WTC11 (cell line): ENCODE data around the gene INA. TPM values are rescaled to one million over a fixed set of nuclear protein-coding genes. Genes with fewer than 3 reads are reported as not detected.

Experiments used
- ATAC-seq: fragments of 200-7000 bp; cut with Tn5 transposase; 2 replicates; pipeline ENCODE4 v1.10.0; 2021; ENCODE audit warnings: mild to moderate bottlenecking, moderate library complexity
- CTCF ChIA-PET: fragments of 300-600 bp; sonication (Branson Sonifier 250); formaldehyde crosslinking; loops from one replicate; lab custom pipeline; 2021; ENCODE audit warnings: antibody characterized with exemption; lab: Charles Lee
- POLR2A ChIA-PET: fragments of 350-600 bp; sonication (Branson Sonifier 250); formaldehyde crosslinking; loops from one replicate; lab custom pipeline; 2021; ENCODE audit warnings: antibody characterized with exemption; lab: Charles Lee
- DNase-seq: peaks from one replicate; pipeline ENCODE4 v3.0.0; 2021; ENCODE audit warnings: low spot score
- H3K27ac Mint-ChIP-seq: 2 replicates; pipeline ENCODE4 v1.8.0; 2021; ENCODE audit warnings: mixed read lengths
- H3K27me3 Mint-ChIP-seq: 2 replicates; pipeline ENCODE4 v1.8.0; 2021; ENCODE audit warnings: low read depth, mild to moderate bottlenecking, moderate library complexity, mixed read lengths
- H3K36me3 Mint-ChIP-seq: 2 replicates; pipeline ENCODE4 v1.8.0; 2021; ENCODE audit warnings: mixed read lengths
- H3K4me1 Mint-ChIP-seq: 2 replicates; pipeline ENCODE4 v1.8.0; 2022; ENCODE audit warnings: mixed read lengths
- H3K4me3 Mint-ChIP-seq: 2 replicates; pipeline ENCODE4 v1.8.0; 2021; ENCODE audit warnings: mild to moderate bottlenecking, moderate library complexity, mixed read lengths
- H3K9me3 Mint-ChIP-seq: 2 replicates; pipeline ENCODE4 v1.8.0; 2021; ENCODE audit warnings: mixed read lengths
- CBFB ChIP-seq: sonication (generic); formaldehyde crosslinking; IDR thresholded peaks from 2 replicates; pipeline ENCODE4 v1.8.1; 2022; ENCODE audit warnings: mild to moderate bottlenecking, low read depth, missing genetic modification reagents
- E2F4 ChIP-seq: sonication (generic); formaldehyde crosslinking; IDR thresholded peaks from 2 replicates; pipeline ENCODE4 v1.8.1; 2022; ENCODE audit warnings: low read depth, mild to moderate bottlenecking, moderate library complexity, missing genetic modification reagents, borderline replicate concordance
- FOXJ3 ChIP-seq: sonication (generic); formaldehyde crosslinking; IDR thresholded peaks from 2 replicates; pipeline ENCODE4 v1.9.0; 2021; ENCODE audit warnings: missing genetic modification reagents, mild to moderate bottlenecking, borderline replicate concordance
- GTF2I ChIP-seq: fragments of 250-450 bp; sonication (Bioruptor Pico); conservative IDR thresholded peaks from 2 replicates; pipeline ENCODE4 v1.4.0; 2021; ENCODE audit warnings: mild to moderate bottlenecking
- NFATC4 ChIP-seq: fragments of 250-450 bp; sonication (Bioruptor Pico); IDR thresholded peaks from 2 replicates; pipeline ENCODE4 v1.9.0; 2021; ENCODE audit warnings: mild to moderate bottlenecking
- NFE2L1 ChIP-seq: sonication (generic); formaldehyde crosslinking; IDR thresholded peaks from 2 replicates; pipeline ENCODE4 v1.8.1; 2023; ENCODE audit warnings: missing genetic modification reagents
- NR2C2 ChIP-seq: sonication (generic); formaldehyde crosslinking; IDR thresholded peaks from 2 replicates; pipeline ENCODE4 v1.8.0; 2022; ENCODE audit warnings: mild to moderate bottlenecking, missing genetic modification reagents
- PRRX2 ChIP-seq: fragments of 250-450 bp; sonication (Bioruptor Pico); IDR thresholded peaks from 2 replicates; pipeline ENCODE4 v1.8.0; 2021; ENCODE audit warnings: mild to moderate bottlenecking
- TEAD1 ChIP-seq: sonication (generic); formaldehyde crosslinking; IDR thresholded peaks from 2 replicates; pipeline ENCODE4 v1.8.0; 2022; ENCODE audit warnings: mild to moderate bottlenecking, missing genetic modification reagents
- ZNF219 ChIP-seq: sonication (generic); formaldehyde crosslinking; IDR thresholded peaks from 2 replicates; pipeline ENCODE4 v1.8.0; 2023; ENCODE audit warnings: missing genetic modification reagents, mild to moderate bottlenecking, borderline replicate concordance
- ZNF317 ChIP-seq: sonication (generic); formaldehyde crosslinking; IDR thresholded peaks from 2 replicates; pipeline ENCODE4 v1.8.1; 2023; ENCODE audit warnings: low read depth, mild to moderate bottlenecking, moderate library complexity, missing genetic modification reagents, borderline replicate concordance
- ZNF416 ChIP-seq: fragments of 250-450 bp; sonication (Bioruptor Pico); IDR thresholded peaks from 2 replicates; pipeline ENCODE4 v1.9.0; 2021; ENCODE audit warnings: mild to moderate bottlenecking, inconsistent platforms
- ZNF423 ChIP-seq: fragments of 250-450 bp; sonication (Bioruptor Pico); IDR thresholded peaks from 2 replicates; pipeline ENCODE4 v2.1.2; 2022; ENCODE audit warnings: mild to moderate bottlenecking, moderate library complexity
- ZNF512 ChIP-seq: sonication (generic); formaldehyde crosslinking; IDR thresholded peaks from 2 replicates; pipeline ENCODE4 v1.8.1; 2022; ENCODE audit warnings: missing genetic modification reagents, borderline replicate concordance
- total RNA-seq: library from RNA; stranded (reverse); gene quantifications from 3 replicates; pipeline ENCODE4 v1.2.3, GENCODE V29; 2021
- TF ChIP-seq, protein P1 (sequence below): sonication (generic); formaldehyde crosslinking; IDR thresholded peaks from 2 replicates; pipeline ENCODE4 v1.8.0; 2023; ENCODE audit warnings: missing genetic modification reagents
- TF ChIP-seq, protein P2 (sequence below): sonication (generic); formaldehyde crosslinking; IDR thresholded peaks from 2 replicates; pipeline ENCODE4 v1.8.1; 2023; ENCODE audit warnings: mild to moderate bottlenecking, missing genetic modification reagents, moderate library complexity
- TF ChIP-seq, protein P3 (sequence below): fragments of 250-450 bp; sonication (Bioruptor Pico); conservative IDR thresholded peaks from 2 replicates; pipeline ENCODE4 v1.9.0; 2021; ENCODE audit warnings: mild to moderate bottlenecking
- TF ChIP-seq, protein P4 (sequence below): fragments of 200-600 bp; IDR thresholded peaks from 2 replicates; pipeline ENCODE4 v1.8.0; 2022; ENCODE audit warnings: antibody characterized with exemption
- TF ChIP-seq, protein P5 (sequence below): sonication (generic); formaldehyde crosslinking; IDR thresholded peaks from 2 replicates; pipeline ENCODE4 v1.8.1; 2023; ENCODE audit warnings: mild to moderate bottlenecking, missing genetic modification reagents

The INA gene
- total RNA-seq, 1 experiment from 2014 or later: 20.3 TPM

DNA sequence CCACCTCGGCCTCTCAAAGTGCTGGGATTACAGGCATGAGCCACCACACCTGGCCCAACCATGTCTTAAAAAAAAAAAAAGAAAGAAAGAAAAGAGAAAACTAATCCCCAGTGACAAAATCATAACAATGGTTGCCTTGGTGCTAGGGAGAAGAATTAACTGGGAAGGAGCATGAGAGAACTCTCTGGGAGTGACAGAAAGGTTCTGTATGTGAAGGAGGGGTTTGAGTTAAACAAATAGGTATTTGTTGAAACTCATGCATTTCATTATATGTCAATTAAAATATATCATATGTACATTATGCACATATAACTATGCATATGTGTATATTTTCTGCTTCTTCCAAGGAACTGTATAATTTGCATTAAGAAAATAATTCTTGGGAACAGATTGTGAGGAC lies 33.3 kb downstream of the INA start (continued):
- TF ChIP-seq E2F4 (no peak), FOXJ3 (no peak), GTF2I (CRISPR knock-in tag) (no peak), PRRX2 (CRISPR knock-in tag) (no peak), TEAD1 (CRISPR knock-in tag) (no peak), ZNF416 (CRISPR knock-in tag) (no peak), ZNF423 (no peak), NFATC4 (CRISPR knock-in tag) (no peak), NR2C2 (no peak), ZNF317 (CRISPR knock-in tag) (no peak), ZNF219 (CRISPR knock-in tag) (no peak)
- TF ChIP-seq, protein P1, sequence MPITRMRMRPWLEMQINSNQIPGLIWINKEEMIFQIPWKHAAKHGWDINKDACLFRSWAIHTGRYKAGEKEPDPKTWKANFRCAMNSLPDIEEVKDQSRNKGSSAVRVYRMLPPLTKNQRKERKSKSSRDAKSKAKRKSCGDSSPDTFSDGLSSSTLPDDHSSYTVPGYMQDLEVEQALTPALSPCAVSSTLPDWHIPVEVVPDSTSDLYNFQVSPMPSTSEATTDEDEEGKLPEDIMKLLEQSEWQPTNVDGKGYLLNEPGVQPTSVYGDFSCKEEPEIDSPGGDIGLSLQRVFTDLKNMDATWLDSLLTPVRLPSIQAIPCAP: no peak
- TF ChIP-seq, protein P2, sequence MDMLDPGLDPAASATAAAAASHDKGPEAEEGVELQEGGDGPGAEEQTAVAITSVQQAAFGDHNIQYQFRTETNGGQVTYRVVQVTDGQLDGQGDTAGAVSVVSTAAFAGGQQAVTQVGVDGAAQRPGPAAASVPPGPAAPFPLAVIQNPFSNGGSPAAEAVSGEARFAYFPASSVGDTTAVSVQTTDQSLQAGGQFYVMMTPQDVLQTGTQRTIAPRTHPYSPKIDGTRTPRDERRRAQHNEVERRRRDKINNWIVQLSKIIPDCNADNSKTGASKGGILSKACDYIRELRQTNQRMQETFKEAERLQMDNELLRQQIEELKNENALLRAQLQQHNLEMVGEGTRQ (CRISPR knock-in tag): no peak
- TF ChIP-seq, protein P3, sequence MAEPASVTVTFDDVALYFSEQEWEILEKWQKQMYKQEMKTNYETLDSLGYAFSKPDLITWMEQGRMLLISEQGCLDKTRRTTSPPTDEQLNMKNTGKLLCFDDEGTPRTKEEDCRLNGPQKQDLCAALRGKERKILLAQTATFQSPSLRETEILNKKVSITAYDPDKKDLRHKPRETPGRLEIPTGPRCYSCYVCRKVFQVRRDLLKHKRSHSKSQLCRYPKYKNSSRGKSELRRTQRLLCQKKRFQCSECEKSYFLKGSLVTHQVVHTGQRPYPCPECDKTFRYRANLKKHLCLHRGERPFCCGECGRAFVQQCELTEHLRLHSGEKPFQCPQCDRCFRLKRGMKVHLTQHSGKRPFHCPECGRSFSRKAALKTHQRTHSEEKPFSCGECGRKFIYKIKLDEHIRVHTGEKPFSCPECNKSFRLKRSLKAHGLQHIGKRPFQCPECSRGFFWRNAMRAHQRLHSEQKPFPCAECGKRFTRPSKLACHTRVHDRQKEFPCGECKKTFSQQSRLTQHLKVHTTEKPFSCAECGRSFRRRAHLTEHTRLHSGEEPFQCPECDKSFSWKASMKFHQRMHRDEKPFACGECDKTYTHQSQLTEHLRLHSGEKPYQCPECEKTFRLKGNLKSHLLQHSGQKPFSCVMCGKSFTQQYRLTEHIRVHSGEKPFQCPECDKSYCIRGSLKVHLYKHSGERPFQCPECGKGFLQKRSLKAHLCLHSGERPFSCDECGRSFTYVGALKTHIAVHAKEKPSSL (CRISPR knock-in tag): no peak
- TF ChIP-seq, protein P4, sequence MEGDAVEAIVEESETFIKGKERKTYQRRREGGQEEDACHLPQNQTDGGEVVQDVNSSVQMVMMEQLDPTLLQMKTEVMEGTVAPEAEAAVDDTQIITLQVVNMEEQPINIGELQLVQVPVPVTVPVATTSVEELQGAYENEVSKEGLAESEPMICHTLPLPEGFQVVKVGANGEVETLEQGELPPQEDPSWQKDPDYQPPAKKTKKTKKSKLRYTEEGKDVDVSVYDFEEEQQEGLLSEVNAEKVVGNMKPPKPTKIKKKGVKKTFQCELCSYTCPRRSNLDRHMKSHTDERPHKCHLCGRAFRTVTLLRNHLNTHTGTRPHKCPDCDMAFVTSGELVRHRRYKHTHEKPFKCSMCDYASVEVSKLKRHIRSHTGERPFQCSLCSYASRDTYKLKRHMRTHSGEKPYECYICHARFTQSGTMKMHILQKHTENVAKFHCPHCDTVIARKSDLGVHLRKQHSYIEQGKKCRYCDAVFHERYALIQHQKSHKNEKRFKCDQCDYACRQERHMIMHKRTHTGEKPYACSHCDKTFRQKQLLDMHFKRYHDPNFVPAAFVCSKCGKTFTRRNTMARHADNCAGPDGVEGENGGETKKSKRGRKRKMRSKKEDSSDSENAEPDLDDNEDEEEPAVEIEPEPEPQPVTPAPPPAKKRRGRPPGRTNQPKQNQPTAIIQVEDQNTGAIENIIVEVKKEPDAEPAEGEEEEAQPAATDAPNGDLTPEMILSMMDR: no peak

GRCh38 chr10:103316087-103316486 lies 39.1 kb downstream of the INA start:
- H3K27ac Mint-ChIP-seq: no peak overlapping the region
- no peak overlapping the region for H3K4me3 Mint-ChIP-seq
- H3K27me3 Mint-ChIP-seq: no peaks in the 10 kb centered on the region
- ChIA-PET CTCF (interaction anchor here (0.6 kb wide), 1 partner anchor 24 kb away, joined by 3 read pairs; no protein-coding TSS in a partner anchor), POLR2A (no interaction called here)
- TF ChIP-seq, protein P5, sequence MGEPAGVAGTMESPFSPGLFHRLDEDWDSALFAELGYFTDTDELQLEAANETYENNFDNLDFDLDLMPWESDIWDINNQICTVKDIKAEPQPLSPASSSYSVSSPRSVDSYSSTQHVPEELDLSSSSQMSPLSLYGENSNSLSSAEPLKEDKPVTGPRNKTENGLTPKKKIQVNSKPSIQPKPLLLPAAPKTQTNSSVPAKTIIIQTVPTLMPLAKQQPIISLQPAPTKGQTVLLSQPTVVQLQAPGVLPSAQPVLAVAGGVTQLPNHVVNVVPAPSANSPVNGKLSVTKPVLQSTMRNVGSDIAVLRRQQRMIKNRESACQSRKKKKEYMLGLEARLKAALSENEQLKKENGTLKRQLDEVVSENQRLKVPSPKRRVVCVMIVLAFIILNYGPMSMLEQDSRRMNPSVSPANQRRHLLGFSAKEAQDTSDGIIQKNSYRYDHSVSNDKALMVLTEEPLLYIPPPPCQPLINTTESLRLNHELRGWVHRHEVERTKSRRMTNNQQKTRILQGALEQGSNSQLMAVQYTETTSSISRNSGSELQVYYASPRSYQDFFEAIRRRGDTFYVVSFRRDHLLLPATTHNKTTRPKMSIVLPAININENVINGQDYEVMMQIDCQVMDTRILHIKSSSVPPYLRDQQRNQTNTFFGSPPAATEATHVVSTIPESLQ (CRISPR knock-in tag): no peak
- TF ChIP-seq GTF2I (CRISPR knock-in tag): no peak
- DNase-seq (no peak), ATAC-seq (no peak)
- peaks cover 36% of the 10 kb centered on the region for H3K36me3 Mint-ChIP-seq
- H3K4me1 Mint-ChIP-seq: no peaks in the 10 kb centered on the region
- no peaks in the 10 kb centered on the region for H3K9me3 Mint-ChIP-seq

DNA sequence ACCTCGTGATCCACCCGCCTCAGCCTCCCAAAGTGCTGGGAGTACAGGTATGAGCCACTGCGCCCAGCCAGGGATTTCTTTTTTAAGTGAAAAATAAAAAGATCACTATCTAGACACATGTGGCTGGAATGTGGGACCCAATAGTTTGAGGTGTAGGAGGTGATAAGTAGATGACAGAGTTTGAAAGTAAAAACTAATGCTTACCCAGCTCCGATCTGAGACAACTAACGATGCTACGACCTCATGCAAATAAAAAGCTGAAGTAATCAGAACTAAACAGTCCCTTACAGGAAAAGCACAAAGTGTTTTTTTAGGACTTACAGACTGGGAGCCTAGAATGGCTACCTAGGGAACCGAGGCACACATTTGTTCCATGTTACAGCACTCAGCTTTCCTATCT lies 51.0 kb downstream of the INA start:
- Mint-ChIP-seq H3K9me3 (no peaks in the 10 kb centered on the region), H3K36me3 (peaks cover 50% of the 10 kb centered on the region), H3K4me1 (no peaks in the 10 kb centered on the region), H3K27ac (0 out of 2 replicates have a peak overlapping the region, but pooled peaks have one; percentile 41), H3K27me3 (no peaks in the 10 kb centered on the region), H3K4me3 (no peak overlapping the region)
- DNase-seq: no peak
- POLR2A ChIA-PET: no interaction called here
- TF ChIP-seq, protein P4: no peak
- TF ChIP-seq NFATC4 (CRISPR knock-in tag) (no peak), NFE2L1 (CRISPR knock-in tag) (no peak), CBFB (CRISPR knock-in tag) (no peak), ZNF512 (CRISPR knock-in tag) (no peak), ZNF317 (CRISPR knock-in tag) (no peak)
- no peak for ATAC-seq
- CTCF ChIA-PET: no interaction called here
